Body of pancreas (tissue), 4 donors: ENCODE measurements around the gene GBP1. TPM values are rescaled to one million over a fixed set of nuclear protein-coding genes. Genes with fewer than 3 reads are reported as not detected.

Experiments used
- ATAC-seq: fragments of 150-250 bp; one replicate; pipeline ENCODE4 v1.9.1; 2016
- DNase-seq, 4 donors: peaks; one replicate each; pipeline ENCODE4 v3.0.0-alpha.2; 2019
- H3K27ac ChIP-seq, 4 donors: fragments of 200-600 bp; sonication (generic); 1 replicate in 3 of 4; 2 replicates in 1 of 4; pipeline versions ENCODE4 v1.5.1 to v1.6.1; 2016 to 2019; ENCODE audit warnings: mild to moderate bottlenecking in 1 of 4, mixed read lengths in 1 of 4, moderate library complexity in 1 of 4
- H3K27me3 ChIP-seq, 2 donors: fragments of 200-600 bp; sonication (generic); one replicate each; pipeline ENCODE4 v1.6.0; 2016; ENCODE audit warnings: mild to moderate bottlenecking in 1 of 2
- H3K36me3 ChIP-seq, 2 donors: fragments of 200-600 bp; sonication (generic); replicated peaks in 1 of 2; 2 replicates each; pipeline ENCODE4 v1.5.1; 2016; ENCODE audit warnings: low read depth in 2 of 2; ENCODE audit not compliant: insufficient read depth in 1 of 2
- H3K4me1 ChIP-seq: fragments of 200-600 bp; sonication (generic); one replicate; pipeline ENCODE4 v1.6.0; 2016
- H3K4me3 ChIP-seq, 2 donors: fragments of 200-600 bp; sonication (generic); 1 replicate in 1 of 2; 2 replicates in 1 of 2; pipeline ENCODE4 v1.5.1; 2016 to 2019
- H3K9me3 ChIP-seq, 3 donors: fragments of 200-600 bp; sonication (generic); 1 replicate in 2 of 3; 2 replicates in 1 of 3; pipeline ENCODE4 v1.5.1; 2016
- POLR2A ChIP-seq, 3 donors: fragments of 450-650 bp; IDR thresholded peaks; one replicate each; pipeline ENCODE4 v1.6.1; 2016; ENCODE audit warnings: antibody characterized with exemption in 3 of 3, mild to moderate bottlenecking in 2 of 3
- WGBS, 2 donors: methylation state at CpG; one replicate each; pipeline ENCODE4 v1.1.5; 2017; 5-methylcytosine and 5-hydroxymethylcytosine counted together
- intact Hi-C: fragments of 100-400 bp; cut with DNase I; formaldehyde crosslinking; loops from one replicate; pipeline ENCODE4 v1.15.1; 2023
- total RNA-seq, 2 donors: library from RNA; depleted of rRNA; stranded (reverse); fragments of >200 nt; gene quantifications; one replicate each; pipeline ENCODE4 v1.1.0, GENCODE V29; 2016
- TF ChIP-seq, protein P1 (sequence below), 7 experiments: fragments of 450-650 bp in 4 of 7; fragments of 200-600 bp in 3 of 7; sonication (generic) in 3 of 7; IDR thresholded peaks; one replicate each; pipeline ENCODE4 v1.5.1; 2016 to 2019; ENCODE audit warnings: antibody characterized with exemption in 7 of 7

GBP1 gene, protein sequence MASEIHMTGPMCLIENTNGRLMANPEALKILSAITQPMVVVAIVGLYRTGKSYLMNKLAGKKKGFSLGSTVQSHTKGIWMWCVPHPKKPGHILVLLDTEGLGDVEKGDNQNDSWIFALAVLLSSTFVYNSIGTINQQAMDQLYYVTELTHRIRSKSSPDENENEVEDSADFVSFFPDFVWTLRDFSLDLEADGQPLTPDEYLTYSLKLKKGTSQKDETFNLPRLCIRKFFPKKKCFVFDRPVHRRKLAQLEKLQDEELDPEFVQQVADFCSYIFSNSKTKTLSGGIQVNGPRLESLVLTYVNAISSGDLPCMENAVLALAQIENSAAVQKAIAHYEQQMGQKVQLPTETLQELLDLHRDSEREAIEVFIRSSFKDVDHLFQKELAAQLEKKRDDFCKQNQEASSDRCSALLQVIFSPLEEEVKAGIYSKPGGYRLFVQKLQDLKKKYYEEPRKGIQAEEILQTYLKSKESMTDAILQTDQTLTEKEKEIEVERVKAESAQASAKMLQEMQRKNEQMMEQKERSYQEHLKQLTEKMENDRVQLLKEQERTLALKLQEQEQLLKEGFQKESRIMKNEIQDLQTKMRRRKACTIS
- total RNA-seq = 1 to 10 TPM; 3.3 to 6.7 TPM

DNA sequence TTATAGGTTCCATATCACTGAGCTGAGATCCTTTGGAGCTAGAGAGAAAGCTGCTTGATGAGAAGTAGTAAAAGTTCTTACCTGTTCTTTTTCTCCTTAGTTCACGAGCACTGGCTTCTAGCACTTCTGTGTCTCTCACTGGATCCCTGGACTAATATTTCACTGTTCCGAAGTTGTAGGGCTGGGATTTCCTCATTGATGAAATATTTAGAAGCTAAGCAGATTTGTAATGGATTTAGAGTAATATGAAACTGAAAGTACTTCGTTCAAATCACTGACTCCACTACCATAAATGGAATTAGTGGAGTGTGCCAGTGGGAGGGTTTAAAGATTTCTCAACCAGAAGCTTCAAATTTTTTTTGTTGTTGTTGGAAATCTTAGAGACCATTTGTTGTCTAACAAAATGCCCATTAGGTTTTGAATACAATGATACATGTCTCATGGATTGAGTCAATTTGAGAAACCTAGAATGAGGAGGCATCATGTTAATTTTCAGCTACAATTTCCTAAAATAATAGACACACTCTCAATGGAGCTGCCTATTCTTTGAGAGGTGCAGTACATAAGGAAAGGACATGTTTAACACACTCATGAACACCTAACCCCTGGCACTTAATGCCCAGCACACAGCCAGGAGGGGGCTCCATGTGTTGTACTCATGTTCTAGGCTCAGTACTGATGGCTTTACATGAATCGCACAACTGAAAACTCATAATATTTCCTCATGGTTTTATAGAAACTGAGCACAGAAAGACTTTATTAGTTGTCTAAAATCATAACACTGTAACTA, at the start of gene GBP1:
GBP1 (minus strand) TSS at position 130 of the 790 bp plus-strand sequence. CDS start 1,974 bp downstream, outside the sequence.
- no peaks in the 10 kb centered on the region for H3K27me3 ChIP-seq
- H3K4me3 ChIP-seq = peak within 1 kb of the TSS in 1 of 2 donors; percentile 6
- peak within 1 kb of the TSS; percentile 27 to 81 (median 72) for H3K27ac ChIP-seq
- 26 to 39% methylated on average over 4 of the region's 4 CpGs for WGBS, 2 donors
- ATAC-seq = peak; percentile 86
- intact Hi-C loops = no loop called here
- H3K9me3 ChIP-seq = no peaks in the 10 kb centered on the region
- H3K36me3 ChIP-seq = no peaks in the 10 kb centered on the region
- TF ChIP-seq POLR2A (IDR thresholded peaks at IDR 0.05) = peak in 2 of 3 donors; percentile 31 to 52
- TF ChIP-seq, protein P1, sequence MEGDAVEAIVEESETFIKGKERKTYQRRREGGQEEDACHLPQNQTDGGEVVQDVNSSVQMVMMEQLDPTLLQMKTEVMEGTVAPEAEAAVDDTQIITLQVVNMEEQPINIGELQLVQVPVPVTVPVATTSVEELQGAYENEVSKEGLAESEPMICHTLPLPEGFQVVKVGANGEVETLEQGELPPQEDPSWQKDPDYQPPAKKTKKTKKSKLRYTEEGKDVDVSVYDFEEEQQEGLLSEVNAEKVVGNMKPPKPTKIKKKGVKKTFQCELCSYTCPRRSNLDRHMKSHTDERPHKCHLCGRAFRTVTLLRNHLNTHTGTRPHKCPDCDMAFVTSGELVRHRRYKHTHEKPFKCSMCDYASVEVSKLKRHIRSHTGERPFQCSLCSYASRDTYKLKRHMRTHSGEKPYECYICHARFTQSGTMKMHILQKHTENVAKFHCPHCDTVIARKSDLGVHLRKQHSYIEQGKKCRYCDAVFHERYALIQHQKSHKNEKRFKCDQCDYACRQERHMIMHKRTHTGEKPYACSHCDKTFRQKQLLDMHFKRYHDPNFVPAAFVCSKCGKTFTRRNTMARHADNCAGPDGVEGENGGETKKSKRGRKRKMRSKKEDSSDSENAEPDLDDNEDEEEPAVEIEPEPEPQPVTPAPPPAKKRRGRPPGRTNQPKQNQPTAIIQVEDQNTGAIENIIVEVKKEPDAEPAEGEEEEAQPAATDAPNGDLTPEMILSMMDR (IDR thresholded peaks at IDR 0.05) = no peak
- peak in 1 of 4 donors; percentile 22 for DNase-seq
- peaks cover 9% of the 10 kb centered on the region for H3K4me1 ChIP-seq

DNA sequence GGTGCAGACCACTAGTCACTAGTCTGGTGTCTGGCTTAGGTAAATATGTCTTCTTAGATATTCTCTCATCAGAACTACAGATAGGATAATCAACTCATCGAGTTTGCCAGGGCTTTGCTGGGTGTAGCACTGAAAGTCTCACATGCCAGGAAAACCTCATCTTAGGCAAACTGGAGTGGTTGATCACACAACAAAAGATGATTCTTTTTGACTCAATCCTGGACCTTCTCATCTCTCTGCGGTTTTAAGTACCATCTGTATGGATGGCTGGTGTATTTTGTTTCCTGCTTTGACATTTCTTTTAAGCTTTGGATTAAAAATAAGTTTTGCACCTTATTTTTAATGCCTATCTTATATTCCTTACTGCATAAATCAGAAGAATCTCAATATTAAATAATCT, 49.7 kb upstream of the GBP1 start:
- 50 to 67% methylated on average over 2 of the region's 2 CpGs for WGBS, 2 donors
- ATAC-seq (no peak), DNase-seq (no peak)
- Histone ChIP-seq H3K27ac (no peak overlapping the region), H3K27me3 (no peaks in the 10 kb centered on the region), H3K9me3 (no peaks in the 10 kb centered on the region), H3K4me3 (no peak overlapping the region), H3K4me1 (no peaks in the 10 kb centered on the region), H3K36me3 (peaks cover 0 to 2% of the 10 kb centered on the region in 2 donors)
- intact Hi-C loops = no loop called here
- TF ChIP-seq, protein P1 (IDR thresholded peaks at IDR 0.05) = no peak
- TF ChIP-seq POLR2A (IDR thresholded peaks at IDR 0.05) = no peak

DNA sequence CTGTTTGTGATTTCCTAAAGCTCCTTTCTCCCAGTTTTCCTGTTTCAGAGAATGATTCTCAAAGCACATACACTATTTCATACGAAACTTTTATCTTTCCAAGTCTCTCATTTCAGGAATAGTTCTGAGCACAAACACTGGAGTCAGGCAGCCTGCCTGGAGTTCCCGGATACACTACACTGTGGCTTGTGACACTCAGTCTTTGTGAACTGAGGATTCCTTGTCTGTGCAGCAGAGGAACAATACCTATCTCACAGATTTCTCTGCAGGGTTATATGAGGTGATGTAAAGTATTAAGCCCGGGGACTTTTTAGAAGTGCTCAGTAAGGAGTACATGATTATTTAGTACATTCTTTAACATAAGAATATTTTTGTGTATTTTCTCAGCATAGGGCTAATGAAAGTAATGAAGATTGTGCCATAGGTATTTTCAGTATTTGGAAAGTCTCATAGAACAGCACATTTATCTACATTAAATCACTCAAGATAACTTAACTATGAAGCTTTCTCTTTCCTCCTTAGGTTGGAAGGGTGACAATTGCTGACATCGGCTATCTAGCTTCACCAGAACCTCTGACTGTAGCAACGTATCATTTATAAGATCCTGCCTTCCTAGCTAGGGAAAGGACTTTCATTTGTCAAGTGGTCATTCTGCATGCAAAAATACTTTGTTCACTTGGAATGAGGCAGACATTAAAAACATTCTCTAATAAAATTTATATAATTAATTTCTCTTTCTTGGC, 48.0 kb upstream of the GBP1 start:
- H3K9me3 ChIP-seq = no peaks in the 10 kb centered on the region
- H3K4me3 ChIP-seq = no peak overlapping the region
- no peak for TF ChIP-seq POLR2A (IDR thresholded peaks at IDR 0.05)
- TF ChIP-seq, protein P1 (IDR thresholded peaks at IDR 0.05) = no peak
- peaks cover 0 to 2% of the 10 kb centered on the region in 2 donors for H3K36me3 ChIP-seq
- ATAC-seq (no peak), DNase-seq (no peak)
- 74 to 76% methylated on average over 5 of the region's 5 CpGs for WGBS, 2 donors
- no peak overlapping the region for H3K27ac ChIP-seq
- intact Hi-C loops = no loop called here
- H3K27me3 ChIP-seq = no peaks in the 10 kb centered on the region
- H3K4me1 ChIP-seq = no peaks in the 10 kb centered on the region

DNA sequence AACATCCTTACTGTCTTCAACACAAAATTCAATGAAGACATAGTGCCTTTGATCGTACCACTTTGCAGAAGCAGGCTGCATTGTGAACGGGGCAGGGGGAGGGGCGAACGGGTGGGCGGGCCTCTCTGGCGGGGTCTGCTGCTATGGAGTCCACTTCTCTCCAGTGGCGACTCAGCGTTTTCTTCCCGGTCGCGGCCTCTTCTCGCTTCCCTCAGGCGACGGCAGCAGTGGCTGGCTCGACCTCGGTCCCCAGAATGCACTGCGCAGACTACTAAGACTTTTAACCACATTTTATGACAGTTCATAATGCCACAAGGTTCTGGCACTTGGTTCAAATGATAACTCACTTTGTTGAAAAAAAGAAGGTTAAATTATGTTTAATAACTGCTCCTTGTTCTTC, 39.7 kb upstream of the GBP1 start:
- no peaks in the 10 kb centered on the region for H3K4me1 ChIP-seq
- no peak overlapping the region for H3K27ac ChIP-seq
- H3K4me3 ChIP-seq = no peak overlapping the region
- intact Hi-C loops = no loop called here
- H3K9me3 ChIP-seq = no peaks in the 10 kb centered on the region
- H3K36me3 ChIP-seq = no peaks in the 10 kb centered on the region
- H3K27me3 ChIP-seq = no peaks in the 10 kb centered on the region
- DNase-seq (no peak), ATAC-seq (no peak)
- 84 to 86% methylated on average over 17 of the region's 17 CpGs for WGBS, 2 donors
- no peak for TF ChIP-seq POLR2A (IDR thresholded peaks at IDR 0.05)
- TF ChIP-seq, protein P1 (IDR thresholded peaks at IDR 0.05) = no peak
